Measurements from ENCODE around the gene NUCB1.
"Not testable (repeated sequence)": the region's sequence is repeated elsewhere in the genome, so short reads cannot be mapped to it uniquely, and the experiment has no call there.

Gene NUCB1

DNA sequence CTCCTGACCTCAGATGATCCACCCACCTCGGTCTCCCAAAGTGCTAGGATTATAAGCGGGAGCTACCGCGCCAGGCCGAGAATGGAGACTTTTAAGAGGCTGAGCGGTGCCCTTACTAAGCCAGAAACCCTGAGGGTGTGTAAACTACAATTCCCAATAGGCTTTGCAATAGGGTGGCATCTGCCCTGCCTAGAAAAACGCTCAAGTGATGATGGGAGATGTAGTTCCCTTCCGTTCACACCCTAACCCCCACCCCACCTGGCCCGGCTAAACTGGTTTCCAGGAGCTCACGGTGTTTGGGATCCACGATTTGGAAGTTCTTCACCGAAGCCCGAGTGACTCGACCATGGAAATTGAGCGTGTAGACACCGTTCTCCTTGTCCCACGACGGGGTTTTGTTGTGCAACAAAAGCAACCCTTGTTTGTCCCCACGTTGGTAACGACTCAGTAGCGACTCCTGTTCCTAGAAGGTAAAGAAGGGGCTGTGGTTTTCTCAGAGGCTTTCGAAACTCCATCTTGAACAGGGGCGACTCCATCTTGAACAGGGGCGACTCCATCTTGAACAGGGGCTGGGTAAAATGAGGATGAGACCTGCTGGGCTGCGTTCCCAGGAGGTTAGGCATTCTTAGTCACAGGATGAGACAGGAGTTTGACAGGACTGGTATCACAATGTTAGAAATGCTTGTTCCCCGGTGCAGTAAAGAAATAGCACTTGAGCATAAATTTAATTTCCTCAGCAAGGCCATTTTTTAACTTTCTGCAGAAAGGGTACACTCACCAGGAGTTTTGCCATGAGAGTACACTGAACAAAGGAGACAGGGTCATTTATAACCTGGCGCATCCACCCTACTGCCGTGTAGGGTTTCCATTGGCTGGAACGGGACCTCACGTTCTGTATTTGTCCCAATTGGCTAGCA is 18.1 kb upstream of the NUCB1 start:
- Histone ChIP-seq H3K4me1 (ENCODE audit: low read depth, poor library complexity, severe bottlenecking) (peaks cover 22% of the 10 kb centered on the region), H2AFZ (ENCODE audit: low read depth) (no peak overlapping the region), H3K9ac (no peak overlapping the region), H3K27ac (no peak overlapping the region), H3K36me3 (ENCODE audit: insufficient read depth) (no peaks in the 10 kb centered on the region), H3K79me2 (ENCODE audit: insufficient read depth, low read depth) (no peaks in the 10 kb centered on the region), H3K4me3 (IDR thresholded peaks at IDR 0.05; ENCODE audit: insufficient read depth, low read depth, low read length) (no peak overlapping the region), H3K4me2 (no peak overlapping the region), H4K20me1 (ENCODE audit: insufficient read depth) (no peaks in the 10 kb centered on the region), H3K27me3 (ENCODE audit: insufficient read depth, low read depth) (no peaks in the 10 kb centered on the region)
- TF ChIP-seq, protein P1, sequence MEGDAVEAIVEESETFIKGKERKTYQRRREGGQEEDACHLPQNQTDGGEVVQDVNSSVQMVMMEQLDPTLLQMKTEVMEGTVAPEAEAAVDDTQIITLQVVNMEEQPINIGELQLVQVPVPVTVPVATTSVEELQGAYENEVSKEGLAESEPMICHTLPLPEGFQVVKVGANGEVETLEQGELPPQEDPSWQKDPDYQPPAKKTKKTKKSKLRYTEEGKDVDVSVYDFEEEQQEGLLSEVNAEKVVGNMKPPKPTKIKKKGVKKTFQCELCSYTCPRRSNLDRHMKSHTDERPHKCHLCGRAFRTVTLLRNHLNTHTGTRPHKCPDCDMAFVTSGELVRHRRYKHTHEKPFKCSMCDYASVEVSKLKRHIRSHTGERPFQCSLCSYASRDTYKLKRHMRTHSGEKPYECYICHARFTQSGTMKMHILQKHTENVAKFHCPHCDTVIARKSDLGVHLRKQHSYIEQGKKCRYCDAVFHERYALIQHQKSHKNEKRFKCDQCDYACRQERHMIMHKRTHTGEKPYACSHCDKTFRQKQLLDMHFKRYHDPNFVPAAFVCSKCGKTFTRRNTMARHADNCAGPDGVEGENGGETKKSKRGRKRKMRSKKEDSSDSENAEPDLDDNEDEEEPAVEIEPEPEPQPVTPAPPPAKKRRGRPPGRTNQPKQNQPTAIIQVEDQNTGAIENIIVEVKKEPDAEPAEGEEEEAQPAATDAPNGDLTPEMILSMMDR (conservative IDR thresholded peaks at IDR 0.05; ENCODE audit: low read depth, low read length), result no peak

DNA sequence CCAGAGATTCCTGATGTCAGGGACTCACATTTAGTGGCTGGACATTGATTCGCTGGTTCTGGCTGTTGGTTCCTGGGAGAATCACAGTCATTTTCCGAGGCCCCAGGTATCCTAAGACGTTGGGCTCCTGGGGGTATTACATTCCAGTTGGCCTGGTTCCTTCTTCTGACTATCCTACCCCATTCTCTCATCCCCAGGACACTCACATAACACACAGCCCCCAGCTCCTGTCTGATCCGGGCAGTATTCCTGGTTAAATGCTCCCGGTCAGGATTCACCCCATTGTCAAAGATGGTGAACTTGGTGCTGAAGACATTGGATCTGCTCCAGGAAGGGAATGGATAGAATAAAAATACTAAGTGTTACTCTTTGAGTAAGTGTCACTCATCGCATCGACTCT is 16.4 kb upstream of the NUCB1 start:
- Histone ChIP-seq H3K27me3 (ENCODE audit: insufficient read depth, low read depth) (no peaks in the 10 kb centered on the region), H3K27ac (no peak overlapping the region), H3K4me3 (IDR thresholded peaks at IDR 0.05; ENCODE audit: insufficient read depth, low read depth, low read length) (no peak overlapping the region), H2AFZ (ENCODE audit: low read depth) (no peak overlapping the region), H3K4me1 (ENCODE audit: low read depth, poor library complexity, severe bottlenecking) (peaks cover 6% of the 10 kb centered on the region), H3K4me2 (no peak overlapping the region), H4K20me1 (ENCODE audit: insufficient read depth) (no peaks in the 10 kb centered on the region), H3K36me3 (ENCODE audit: insufficient read depth) (no peaks in the 10 kb centered on the region), H3K79me2 (ENCODE audit: insufficient read depth, low read depth) (no peaks in the 10 kb centered on the region), H3K9ac (no peak overlapping the region)
- TF ChIP-seq, protein P1 (conservative IDR thresholded peaks at IDR 0.05; ENCODE audit: low read depth, low read length), result no peak

DNA sequence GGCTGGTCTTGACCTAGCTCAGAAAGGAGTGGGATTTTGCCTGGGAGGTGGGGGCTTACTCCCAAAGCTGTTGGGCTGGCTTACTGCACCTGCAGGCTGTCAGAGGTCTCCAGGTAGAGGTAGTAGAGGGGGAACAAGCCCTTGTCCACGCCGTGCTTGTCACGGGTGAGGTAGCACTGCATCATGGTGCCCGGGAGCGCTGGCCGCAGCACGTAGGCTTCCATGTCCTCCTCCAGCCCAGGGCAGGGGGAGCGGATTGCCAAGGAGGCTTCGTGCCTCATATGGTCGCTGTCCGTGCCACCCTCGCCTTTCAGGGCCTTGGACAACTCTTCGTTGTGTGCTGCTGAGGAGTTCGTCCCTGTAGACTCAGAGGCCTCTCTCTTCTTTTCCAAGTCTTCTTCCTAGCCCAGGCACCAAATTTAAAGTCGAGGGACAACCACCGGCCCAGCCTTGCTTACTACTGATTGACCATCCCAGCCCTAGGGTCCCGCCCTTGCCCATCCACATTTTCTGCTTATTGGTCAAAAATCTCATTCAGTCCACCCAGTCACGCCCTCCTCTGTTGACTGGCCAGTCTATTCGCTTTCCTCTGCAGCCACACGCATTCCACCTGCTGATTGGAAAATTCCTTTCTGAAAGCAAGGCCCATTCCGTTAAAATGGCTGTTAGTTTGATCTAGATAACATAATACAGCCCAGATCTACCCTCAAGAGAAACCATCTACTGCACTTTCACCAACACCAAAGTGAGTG is 12.1 kb upstream of the NUCB1 start:
- H3K27me3 ChIP-seq (ENCODE audit: insufficient read depth, low read depth), result no peaks in the 10 kb centered on the region
- H3K4me3 ChIP-seq (IDR thresholded peaks at IDR 0.05; ENCODE audit: insufficient read depth, low read depth, low read length), result no peak overlapping the region
- H3K79me2 ChIP-seq (ENCODE audit: insufficient read depth, low read depth), result no peaks in the 10 kb centered on the region
- H4K20me1 ChIP-seq (ENCODE audit: insufficient read depth), result no peaks in the 10 kb centered on the region
- no peak overlapping the region for H3K4me2 ChIP-seq
- H2AFZ ChIP-seq (ENCODE audit: low read depth), result no peak overlapping the region
- no peaks in the 10 kb centered on the region for H3K36me3 ChIP-seq (ENCODE audit: insufficient read depth)
- TF ChIP-seq, protein P1 (conservative IDR thresholded peaks at IDR 0.05; ENCODE audit: low read depth, low read length), result no peak
- no peak overlapping the region for H3K9ac ChIP-seq
- no peak overlapping the region for H3K27ac ChIP-seq
- peaks cover 26% of the 10 kb centered on the region for H3K4me1 ChIP-seq (ENCODE audit: low read depth, poor library complexity, severe bottlenecking)

DNA sequence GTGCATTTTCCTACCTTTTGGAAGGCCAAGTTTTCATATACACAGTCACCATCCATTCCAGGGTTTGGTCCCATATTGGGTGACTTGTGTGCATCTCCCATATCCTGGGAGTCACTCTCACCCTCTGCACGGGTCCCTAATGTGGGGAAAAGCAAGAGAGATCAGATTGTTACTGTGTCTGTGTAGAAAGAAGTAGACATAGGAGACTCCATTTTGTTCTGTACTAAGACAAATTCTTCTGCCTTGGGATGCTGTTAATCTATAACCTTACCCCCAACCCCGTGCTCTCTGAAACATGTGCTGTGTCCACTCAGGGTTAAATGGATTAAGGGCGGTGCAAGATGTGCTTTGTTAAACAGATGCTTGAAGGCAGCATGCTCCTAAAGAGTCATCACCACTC is 10.6 kb upstream of the NUCB1 start:
- not testable (repeated sequence) for H3K27me3 ChIP-seq (ENCODE audit: insufficient read depth, low read depth); H3K79me2 ChIP-seq (ENCODE audit: insufficient read depth, low read depth); H3K36me3 ChIP-seq (ENCODE audit: insufficient read depth); H3K9ac ChIP-seq; H4K20me1 ChIP-seq (ENCODE audit: insufficient read depth); H3K27ac ChIP-seq; H3K4me2 ChIP-seq; H2AFZ ChIP-seq (ENCODE audit: low read depth); H3K4me3 ChIP-seq (IDR thresholded peaks at IDR 0.05; ENCODE audit: insufficient read depth, low read depth, low read length)
- peaks cover 34% of the 10 kb centered on the region for H3K4me1 ChIP-seq (ENCODE audit: low read depth, poor library complexity, severe bottlenecking)
